ENCODE data around the gene HDAC9. TPM values are rescaled to one million over a fixed set of nuclear protein-coding genes. Genes with fewer than 3 reads are reported as not detected.

HDAC9 gene
- total RNA-seq, 1 donor: 55.0 TPM

GRCh38 chr7:18786196-18786727 lies 290.7 kb downstream of the HDAC9 start:
- TF ChIP-seq, protein P1, sequence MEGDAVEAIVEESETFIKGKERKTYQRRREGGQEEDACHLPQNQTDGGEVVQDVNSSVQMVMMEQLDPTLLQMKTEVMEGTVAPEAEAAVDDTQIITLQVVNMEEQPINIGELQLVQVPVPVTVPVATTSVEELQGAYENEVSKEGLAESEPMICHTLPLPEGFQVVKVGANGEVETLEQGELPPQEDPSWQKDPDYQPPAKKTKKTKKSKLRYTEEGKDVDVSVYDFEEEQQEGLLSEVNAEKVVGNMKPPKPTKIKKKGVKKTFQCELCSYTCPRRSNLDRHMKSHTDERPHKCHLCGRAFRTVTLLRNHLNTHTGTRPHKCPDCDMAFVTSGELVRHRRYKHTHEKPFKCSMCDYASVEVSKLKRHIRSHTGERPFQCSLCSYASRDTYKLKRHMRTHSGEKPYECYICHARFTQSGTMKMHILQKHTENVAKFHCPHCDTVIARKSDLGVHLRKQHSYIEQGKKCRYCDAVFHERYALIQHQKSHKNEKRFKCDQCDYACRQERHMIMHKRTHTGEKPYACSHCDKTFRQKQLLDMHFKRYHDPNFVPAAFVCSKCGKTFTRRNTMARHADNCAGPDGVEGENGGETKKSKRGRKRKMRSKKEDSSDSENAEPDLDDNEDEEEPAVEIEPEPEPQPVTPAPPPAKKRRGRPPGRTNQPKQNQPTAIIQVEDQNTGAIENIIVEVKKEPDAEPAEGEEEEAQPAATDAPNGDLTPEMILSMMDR (IDR thresholded peaks at IDR 0.05; ENCODE audit: insufficient read depth, low read length): no peak
- no peak for DNase-seq (ENCODE audit: low read depth)
- H3K4me3 ChIP-seq (ENCODE audit: low read depth, low read length): no peak overlapping the region

DNA sequence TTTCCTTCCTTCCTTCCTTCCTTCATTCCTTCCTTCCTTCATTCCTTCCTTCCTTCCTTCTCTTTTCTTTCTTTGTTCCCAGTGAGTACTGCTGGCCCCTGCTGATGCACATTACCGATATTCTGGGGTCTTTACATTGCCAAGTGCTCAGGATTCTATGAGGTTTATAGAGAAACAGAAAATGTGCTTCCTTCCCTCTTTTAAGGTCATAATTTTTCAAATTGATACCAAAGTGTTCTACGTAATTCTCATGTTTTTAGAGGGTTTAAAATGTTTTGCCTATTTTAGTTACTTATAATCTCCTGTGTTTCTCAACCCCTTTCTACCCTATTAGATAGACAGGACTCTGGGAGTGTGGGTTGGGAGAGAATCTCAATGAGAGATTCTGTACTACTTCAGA lies 291.2 kb downstream of the HDAC9 start:
- DNase-seq (ENCODE audit: low read depth): no peak
- TF ChIP-seq, protein P1 (IDR thresholded peaks at IDR 0.05; ENCODE audit: insufficient read depth, low read length): no peak
- H3K4me3 ChIP-seq (ENCODE audit: low read depth, low read length): no peak overlapping the region

DNA sequence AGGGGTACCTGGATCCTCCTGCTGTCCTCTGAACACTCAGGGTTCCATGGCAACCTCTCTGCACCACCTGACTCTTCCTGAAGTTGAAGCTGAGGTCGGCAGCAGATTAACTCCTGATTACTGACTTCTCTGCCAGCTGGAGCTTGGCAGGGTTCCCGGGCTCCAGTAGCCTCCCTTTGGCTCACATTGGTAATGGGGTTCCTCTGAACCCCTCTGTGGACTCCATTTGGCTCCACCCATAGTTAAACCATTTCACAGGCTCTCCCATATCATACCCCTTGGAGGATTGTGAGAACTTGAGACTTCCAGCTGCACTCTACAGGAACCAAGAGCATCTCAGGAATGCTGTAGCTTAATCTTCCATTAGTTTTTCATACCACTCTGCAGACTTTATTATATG lies 292.5 kb downstream of the HDAC9 start:
- DNase-seq (ENCODE audit: low read depth): no peak
- TF ChIP-seq, protein P1 (IDR thresholded peaks at IDR 0.05; ENCODE audit: insufficient read depth, low read length): no peak

GRCh38 chr7:18792871-18793595 lies 297.5 kb downstream of the HDAC9 start:
- TF ChIP-seq, protein P1 (IDR thresholded peaks at IDR 0.05; ENCODE audit: insufficient read depth, low read length): no peak
- DNase-seq (ENCODE audit: low read depth): peak; percentile 77
- no peak overlapping the region for H3K4me3 ChIP-seq (ENCODE audit: low read depth, low read length)

More for the DNA sequence above, 292.5 kb downstream of the HDAC9 start:
- H3K4me3 ChIP-seq (ENCODE audit: low read depth, low read length): no peak overlapping the region

- no peak overlapping the region for H3K4me3 ChIP-seq (ENCODE audit: low read depth, low read length)
- TF ChIP-seq, protein P1 (IDR thresholded peaks at IDR 0.05; ENCODE audit: insufficient read depth, low read length): no peak
- no peak for DNase-seq (ENCODE audit: low read depth)
Observed at GRCh38 chr7:18796216-18796615, 300.7 kb downstream of the HDAC9 start.

DNA sequence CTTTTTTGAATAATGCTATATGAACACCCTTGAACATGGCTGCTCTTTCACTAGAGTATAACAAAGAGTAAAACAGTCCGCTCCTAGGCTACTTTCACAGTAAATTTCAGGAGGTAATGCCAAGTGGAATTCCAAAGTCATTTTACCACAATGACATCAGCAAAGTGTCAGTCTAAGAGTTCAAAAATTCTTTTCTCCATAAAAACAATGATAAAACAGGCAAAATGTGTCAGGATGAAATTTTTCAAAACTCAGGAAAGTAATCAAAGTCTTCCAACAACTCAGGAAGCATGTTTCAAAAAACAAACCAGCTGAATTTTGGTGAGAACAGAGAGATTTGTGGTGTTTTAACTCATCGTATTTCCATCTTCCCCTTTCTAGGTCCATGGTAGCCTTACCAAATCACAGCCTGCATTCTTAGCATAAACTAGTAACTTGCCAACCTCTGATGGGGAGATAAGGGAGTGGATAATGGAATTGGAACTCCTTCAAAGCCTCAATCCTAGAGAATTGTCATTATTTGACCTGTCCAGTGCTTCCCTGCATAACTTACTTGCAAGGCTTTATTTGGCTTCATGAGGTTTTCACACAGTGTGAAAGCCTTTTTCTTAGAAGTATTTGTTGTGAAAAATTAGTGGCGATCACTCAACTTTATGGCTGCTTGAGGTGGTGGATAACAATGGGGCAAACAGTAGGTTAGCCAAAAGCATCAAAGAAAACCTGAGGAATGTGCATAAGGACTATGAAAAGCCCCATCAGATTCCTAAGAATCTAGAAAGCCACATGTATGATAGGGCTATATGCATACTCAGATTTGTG lies 302.7 kb downstream of the HDAC9 start:
- peak; percentile 62 for DNase-seq (ENCODE audit: low read depth)
- TF ChIP-seq, protein P1 (IDR thresholded peaks at IDR 0.05; ENCODE audit: insufficient read depth, low read length): no peak
- H3K4me3 ChIP-seq (ENCODE audit: low read depth, low read length): no peak overlapping the region

Data from fibroblast of the aortic adventitia (primary cell).